ENCODE measurements around the gene HOXD10. TPM values are rescaled to one million over a fixed set of nuclear protein-coding genes. Genes with fewer than 3 reads are reported as not detected.

HOXD10 gene
- total and polyA plus RNA-seq, 2 experiments from 2014 or later, result not detected

DNA sequence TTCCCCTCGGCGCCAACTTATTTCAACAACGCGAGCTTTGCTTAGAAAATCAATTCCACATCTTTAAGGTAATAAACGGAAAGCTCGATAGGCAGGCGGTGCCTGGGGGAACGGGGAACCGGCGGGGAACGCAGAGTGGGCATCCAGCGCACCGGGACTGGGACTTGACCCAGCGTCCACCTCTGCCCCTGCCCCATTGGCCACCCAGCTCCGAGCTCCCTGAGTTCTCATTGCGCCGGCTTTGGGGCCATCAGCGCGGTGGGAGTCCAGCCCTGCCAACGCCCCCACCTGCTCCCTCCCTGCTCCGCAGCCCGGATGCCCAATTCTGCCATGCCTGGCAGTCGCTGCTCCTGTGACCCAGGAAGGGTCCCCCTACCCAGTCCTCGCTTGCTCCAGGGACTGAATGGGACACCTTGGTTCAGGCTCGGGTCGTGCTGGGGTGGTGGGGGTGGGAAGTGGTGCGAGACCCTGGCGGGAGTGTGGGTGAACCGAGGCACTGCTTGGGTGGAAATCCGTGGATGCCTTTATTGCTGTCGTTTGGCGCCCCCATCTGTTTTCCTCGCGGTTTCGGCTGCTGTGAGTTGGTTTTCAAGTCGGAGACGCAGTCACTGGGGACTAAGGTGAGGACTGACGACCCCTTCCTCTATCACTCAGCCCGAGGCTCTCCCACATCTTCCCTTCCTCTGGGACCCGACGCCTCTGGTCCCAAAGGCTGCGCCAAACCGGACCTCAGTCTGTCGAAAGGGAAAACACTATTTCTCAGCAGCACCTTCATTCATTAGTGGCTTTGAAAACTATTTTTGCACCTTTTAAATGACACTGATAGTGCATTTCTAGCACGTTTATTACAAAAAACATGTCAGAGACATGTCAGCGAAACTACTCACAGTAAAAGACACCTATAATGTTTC, 30.5 kb upstream of the HOXD10 start:
- peak overlapping the region; percentile 57 for H3K4me3 Mint-ChIP-seq
- Histone ChIP-seq H3K79me2 (replicated peaks; ENCODE audit: insufficient read depth) (no peaks in the 10 kb centered on the region), H3K4me1 (ENCODE audit: insufficient read depth) (peaks cover 58% of the 10 kb centered on the region), H3K36me3 (ENCODE audit: insufficient read depth) (no peaks in the 10 kb centered on the region), H3K27me3 (ENCODE audit: insufficient read depth) (peaks cover 100% of the 10 kb centered on the region), H4K20me1 (replicated peaks; ENCODE audit: insufficient read depth) (peaks cover 50% of the 10 kb centered on the region), H3K4me3 (peak overlapping the region; percentile 49), H2AFZ (no peak overlapping the region), H3K9me2 (ENCODE audit: insufficient read depth) (no peaks in the 10 kb centered on the region), H3K4me2 (peak overlapping the region; percentile 81), H3F3A (replicated peaks; ENCODE audit: low read depth) (peaks cover 39% of the 10 kb centered on the region), H3K27ac (ENCODE audit: low read depth) (no peak overlapping the region)
- TF ChIP-seq ZNF331 (CRISPR knock-in tag; IDR thresholded peaks at IDR 0.05; ENCODE audit: low read depth), result no peak
- TF ChIP-seq JUNB (IDR thresholded peaks at IDR 0.05; ENCODE audit: unreplicated experiment), result no peak
- no peak for TF ChIP-seq ZNF114 (CRISPR knock-in tag; IDR thresholded peaks at IDR 0.05)
- TF ChIP-seq REST (IDR thresholded peaks at IDR 0.05; ENCODE audit: unreplicated experiment), result no peak
- peak; percentile 80 for TF ChIP-seq EZH2 (IDR thresholded peaks at IDR 0.05; ENCODE audit: low read depth, unreplicated experiment)
- TF ChIP-seq, protein P1, sequence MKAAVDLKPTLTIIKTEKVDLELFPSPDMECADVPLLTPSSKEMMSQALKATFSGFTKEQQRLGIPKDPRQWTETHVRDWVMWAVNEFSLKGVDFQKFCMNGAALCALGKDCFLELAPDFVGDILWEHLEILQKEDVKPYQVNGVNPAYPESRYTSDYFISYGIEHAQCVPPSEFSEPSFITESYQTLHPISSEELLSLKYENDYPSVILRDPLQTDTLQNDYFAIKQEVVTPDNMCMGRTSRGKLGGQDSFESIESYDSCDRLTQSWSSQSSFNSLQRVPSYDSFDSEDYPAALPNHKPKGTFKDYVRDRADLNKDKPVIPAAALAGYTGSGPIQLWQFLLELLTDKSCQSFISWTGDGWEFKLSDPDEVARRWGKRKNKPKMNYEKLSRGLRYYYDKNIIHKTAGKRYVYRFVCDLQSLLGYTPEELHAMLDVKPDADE (IDR thresholded peaks at IDR 0.05), result no peak
- TF ChIP-seq, protein P2, sequence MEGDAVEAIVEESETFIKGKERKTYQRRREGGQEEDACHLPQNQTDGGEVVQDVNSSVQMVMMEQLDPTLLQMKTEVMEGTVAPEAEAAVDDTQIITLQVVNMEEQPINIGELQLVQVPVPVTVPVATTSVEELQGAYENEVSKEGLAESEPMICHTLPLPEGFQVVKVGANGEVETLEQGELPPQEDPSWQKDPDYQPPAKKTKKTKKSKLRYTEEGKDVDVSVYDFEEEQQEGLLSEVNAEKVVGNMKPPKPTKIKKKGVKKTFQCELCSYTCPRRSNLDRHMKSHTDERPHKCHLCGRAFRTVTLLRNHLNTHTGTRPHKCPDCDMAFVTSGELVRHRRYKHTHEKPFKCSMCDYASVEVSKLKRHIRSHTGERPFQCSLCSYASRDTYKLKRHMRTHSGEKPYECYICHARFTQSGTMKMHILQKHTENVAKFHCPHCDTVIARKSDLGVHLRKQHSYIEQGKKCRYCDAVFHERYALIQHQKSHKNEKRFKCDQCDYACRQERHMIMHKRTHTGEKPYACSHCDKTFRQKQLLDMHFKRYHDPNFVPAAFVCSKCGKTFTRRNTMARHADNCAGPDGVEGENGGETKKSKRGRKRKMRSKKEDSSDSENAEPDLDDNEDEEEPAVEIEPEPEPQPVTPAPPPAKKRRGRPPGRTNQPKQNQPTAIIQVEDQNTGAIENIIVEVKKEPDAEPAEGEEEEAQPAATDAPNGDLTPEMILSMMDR (conservative IDR thresholded peaks at IDR 0.05; ENCODE audit: low read depth in 2 of 2), result peak; percentile 69 to 72
- no peak for TF ChIP-seq NANOG (IDR thresholded peaks at IDR 0.05; ENCODE audit: borderline replicate concordance)
- TF ChIP-seq EZH2phosphoT487 (IDR thresholded peaks at IDR 0.05; ENCODE audit: unreplicated experiment), result peak; percentile 50
- TF ChIP-seq CREB1 (CRISPR knock-in tag; IDR thresholded peaks at IDR 0.05; ENCODE audit: low read depth), result no peak
- no peak for TF ChIP-seq POLR2AphosphoS5 (IDR thresholded peaks at IDR 0.05; ENCODE audit: low read depth)
- no peak for TF ChIP-seq STAT1 (IDR thresholded peaks at IDR 0.05; ENCODE audit: unreplicated experiment)
- TF ChIP-seq, protein P3, sequence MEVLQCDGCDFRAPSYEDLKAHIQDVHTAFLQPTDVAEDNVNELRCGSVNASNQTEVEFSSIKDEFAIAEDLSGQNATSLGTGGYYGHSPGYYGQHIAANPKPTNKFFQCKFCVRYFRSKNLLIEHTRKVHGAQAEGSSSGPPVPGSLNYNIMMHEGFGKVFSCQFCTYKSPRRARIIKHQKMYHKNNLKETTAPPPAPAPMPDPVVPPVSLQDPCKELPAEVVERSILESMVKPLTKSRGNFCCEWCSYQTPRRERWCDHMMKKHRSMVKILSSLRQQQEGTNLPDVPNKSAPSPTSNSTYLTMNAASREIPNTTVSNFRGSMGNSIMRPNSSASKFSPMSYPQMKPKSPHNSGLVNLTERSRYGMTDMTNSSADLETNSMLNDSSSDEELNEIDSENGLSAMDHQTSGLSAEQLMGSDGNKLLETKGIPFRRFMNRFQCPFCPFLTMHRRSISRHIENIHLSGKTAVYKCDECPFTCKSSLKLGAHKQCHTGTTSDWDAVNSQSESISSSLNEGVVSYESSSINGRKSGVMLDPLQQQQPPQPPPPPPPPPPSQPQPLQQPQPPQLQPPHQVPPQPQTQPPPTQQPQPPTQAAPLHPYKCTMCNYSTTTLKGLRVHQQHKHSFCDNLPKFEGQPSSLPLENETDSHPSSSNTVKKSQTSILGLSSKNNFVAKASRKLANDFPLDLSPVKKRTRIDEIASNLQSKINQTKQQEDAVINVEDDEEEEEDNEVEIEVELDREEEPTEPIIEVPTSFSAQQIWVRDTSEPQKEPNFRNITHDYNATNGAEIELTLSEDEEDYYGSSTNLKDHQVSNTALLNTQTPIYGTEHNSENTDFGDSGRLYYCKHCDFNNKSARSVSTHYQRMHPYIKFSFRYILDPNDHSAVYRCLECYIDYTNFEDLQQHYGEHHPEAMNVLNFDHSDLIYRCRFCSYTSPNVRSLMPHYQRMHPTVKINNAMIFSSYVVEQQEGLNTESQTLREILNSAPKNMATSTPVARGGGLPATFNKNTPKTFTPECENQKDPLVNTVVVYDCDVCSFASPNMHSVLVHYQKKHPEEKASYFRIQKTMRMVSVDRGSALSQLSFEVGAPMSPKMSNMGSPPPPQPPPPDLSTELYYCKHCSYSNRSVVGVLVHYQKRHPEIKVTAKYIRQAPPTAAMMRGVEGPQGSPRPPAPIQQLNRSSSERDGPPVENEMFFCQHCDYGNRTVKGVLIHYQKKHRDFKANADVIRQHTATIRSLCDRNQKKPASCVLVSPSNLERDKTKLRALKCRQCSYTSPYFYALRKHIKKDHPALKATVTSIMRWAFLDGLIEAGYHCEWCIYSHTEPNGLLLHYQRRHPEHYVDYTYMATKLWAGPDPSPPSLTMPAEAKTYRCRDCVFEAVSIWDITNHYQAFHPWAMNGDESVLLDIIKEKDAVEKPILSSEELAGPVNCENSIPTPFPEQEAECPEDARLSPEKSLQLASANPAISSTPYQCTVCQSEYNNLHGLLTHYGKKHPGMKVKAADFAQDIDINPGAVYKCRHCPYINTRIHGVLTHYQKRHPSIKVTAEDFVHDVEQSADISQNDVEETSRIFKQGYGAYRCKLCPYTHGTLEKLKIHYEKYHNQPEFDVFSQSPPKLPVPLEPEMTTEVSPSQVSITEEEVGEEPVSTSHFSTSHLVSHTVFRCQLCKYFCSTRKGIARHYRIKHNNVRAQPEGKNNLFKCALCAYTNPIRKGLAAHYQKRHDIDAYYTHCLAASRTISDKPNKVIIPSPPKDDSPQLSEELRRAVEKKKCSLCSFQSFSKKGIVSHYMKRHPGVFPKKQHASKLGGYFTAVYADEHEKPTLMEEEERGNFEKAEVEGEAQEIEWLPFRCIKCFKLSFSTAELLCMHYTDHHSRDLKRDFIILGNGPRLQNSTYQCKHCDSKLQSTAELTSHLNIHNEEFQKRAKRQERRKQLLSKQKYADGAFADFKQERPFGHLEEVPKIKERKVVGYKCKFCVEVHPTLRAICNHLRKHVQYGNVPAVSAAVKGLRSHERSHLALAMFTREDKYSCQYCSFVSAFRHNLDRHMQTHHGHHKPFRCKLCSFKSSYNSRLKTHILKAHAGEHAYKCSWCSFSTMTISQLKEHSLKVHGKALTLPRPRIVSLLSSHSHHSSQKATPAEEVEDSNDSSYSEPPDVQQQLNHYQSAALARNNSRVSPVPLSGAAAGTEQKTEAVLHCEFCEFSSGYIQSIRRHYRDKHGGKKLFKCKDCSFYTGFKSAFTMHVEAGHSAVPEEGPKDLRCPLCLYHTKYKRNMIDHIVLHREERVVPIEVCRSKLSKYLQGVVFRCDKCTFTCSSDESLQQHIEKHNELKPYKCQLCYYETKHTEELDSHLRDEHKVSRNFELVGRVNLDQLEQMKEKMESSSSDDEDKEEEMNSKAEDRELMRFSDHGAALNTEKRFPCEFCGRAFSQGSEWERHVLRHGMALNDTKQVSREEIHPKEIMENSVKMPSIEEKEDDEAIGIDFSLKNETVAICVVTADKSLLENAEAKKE (CRISPR knock-in tag; IDR thresholded peaks at IDR 0.05), result no peak
- H3K27ac Mint-ChIP-seq, result no peak overlapping the region
- peaks cover 12% of the 10 kb centered on the region; the same call in 2 of the 3 replicates for H3K9me3 Mint-ChIP-seq
- peak; percentile 75 for DNase-seq (ENCODE audit: low spot score)
- ATAC-seq, result peak; percentile 6
- peaks cover 100% of the 10 kb centered on the region for H3K27me3 Mint-ChIP-seq (ENCODE audit: insufficient read depth, low read depth, poor library complexity)
- peaks cover 3% of the 10 kb centered on the region; the same call in 1 of the 3 replicates for H3K36me3 Mint-ChIP-seq (ENCODE audit: low read depth)
- peaks cover 34% of the 10 kb centered on the region for H3K4me1 Mint-ChIP-seq

Measured in GM23338 (cell line).